Mammary epithelial cell (primary cell): ENCODE measurements around the gene KCNMB2.

Experiments used
- CTCF ChIP-seq, 2 donors: IDR thresholded peaks in 1 of 2; conservative IDR thresholded peaks in 1 of 2; 2 replicates each; pipeline ENCODE4 v1.5.1; 2011 to 2012; ENCODE audit warnings: inconsistent platforms in 2 of 2, low read length in 2 of 2, mild to moderate bottlenecking in 2 of 2, control low read depth in 1 of 2, low read depth in 1 of 2; ENCODE audit not compliant: insufficient read depth in 1 of 2; ENCODE audit errors: extremely low read depth in 1 of 2
- EZH2 ChIP-seq: IDR thresholded peaks from 2 replicates; pipeline ENCODE4 v1.6.1; 2012; ENCODE audit warnings: low read length, inconsistent platforms, borderline replicate concordance

GRCh38 chr3:178875157-178875556 is 338.9 kb downstream of the KCNMB2 start:
- TF ChIP-seq CTCF (conservative IDR thresholded peaks at IDR 0.05 in 1 of 2, IDR thresholded peaks at IDR 0.05 in 1 of 2; ENCODE audit: extremely low read depth in 1 of 2, insufficient read depth in 1 of 2, low read depth in 1 of 2, low read length in 2 of 2) (no peak), EZH2 (no peak)
